ENCODE measurements around the gene PRG2. TPM values are rescaled to one million over a fixed set of nuclear protein-coding genes. Genes with fewer than 3 reads are reported as not detected.

Gene PRG2
- total RNA-seq, 1 donor from 2014 or later: not detected

DNA sequence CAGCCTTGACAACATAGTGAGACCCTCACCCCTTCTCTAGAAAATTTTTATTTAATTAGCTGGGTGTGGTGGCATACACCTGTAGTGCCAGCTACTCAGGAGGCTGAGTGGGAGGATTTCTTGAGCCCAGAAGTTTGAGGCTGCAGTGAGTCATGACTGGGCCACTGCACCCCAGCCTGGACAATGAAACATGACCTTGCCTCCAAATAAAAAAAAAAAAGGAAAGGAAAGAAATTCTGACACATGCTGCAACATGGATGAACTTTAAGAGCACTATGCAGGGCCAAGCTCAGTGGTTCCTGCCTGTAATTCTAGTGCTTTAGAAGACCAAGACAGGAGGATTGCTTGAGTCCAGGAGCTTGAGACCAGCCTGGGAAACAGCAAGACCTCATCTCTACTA is 27.7 kb upstream of the PRG2 start:
- H3K4me1 ChIP-seq: peaks cover 22% of the 10 kb centered on the region
- H3K9me3 ChIP-seq: no peaks in the 10 kb centered on the region
- no peak overlapping the region for H3K27ac ChIP-seq
- intact Hi-C loops (cut with DNase I): no loop called here
- H3K27me3 ChIP-seq (ENCODE audit: low read depth): no peaks in the 10 kb centered on the region
- H3K36me3 ChIP-seq: peaks cover 97% of the 10 kb centered on the region
- H3K4me3 ChIP-seq: no peak overlapping the region
- no peak for ATAC-seq
- TF ChIP-seq, protein P1, sequence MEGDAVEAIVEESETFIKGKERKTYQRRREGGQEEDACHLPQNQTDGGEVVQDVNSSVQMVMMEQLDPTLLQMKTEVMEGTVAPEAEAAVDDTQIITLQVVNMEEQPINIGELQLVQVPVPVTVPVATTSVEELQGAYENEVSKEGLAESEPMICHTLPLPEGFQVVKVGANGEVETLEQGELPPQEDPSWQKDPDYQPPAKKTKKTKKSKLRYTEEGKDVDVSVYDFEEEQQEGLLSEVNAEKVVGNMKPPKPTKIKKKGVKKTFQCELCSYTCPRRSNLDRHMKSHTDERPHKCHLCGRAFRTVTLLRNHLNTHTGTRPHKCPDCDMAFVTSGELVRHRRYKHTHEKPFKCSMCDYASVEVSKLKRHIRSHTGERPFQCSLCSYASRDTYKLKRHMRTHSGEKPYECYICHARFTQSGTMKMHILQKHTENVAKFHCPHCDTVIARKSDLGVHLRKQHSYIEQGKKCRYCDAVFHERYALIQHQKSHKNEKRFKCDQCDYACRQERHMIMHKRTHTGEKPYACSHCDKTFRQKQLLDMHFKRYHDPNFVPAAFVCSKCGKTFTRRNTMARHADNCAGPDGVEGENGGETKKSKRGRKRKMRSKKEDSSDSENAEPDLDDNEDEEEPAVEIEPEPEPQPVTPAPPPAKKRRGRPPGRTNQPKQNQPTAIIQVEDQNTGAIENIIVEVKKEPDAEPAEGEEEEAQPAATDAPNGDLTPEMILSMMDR (IDR thresholded peaks at IDR 0.05): no peak
- DNase-seq: no peak

DNA sequence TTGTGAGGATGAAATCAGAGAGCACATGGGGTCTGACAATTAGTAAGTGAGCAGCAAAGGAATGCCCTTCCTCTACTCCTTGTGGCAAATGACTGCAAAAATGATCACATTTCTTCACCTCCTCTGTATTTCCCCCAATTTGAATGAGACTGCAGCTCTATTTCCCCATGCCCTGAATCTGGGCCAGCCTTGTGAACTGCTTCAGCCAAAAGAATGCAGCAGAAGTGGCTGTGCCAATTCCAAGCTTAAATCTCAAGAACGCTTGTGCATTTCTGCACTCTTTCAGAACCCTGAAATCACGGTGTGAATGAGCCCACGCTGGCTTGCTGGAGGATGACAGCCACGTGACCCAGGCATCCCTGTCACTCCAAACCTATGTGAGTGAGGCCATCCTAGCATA is 26.6 kb upstream of the PRG2 start:
- Histone ChIP-seq H3K9me3 (no peaks in the 10 kb centered on the region), H3K4me3 (no peak overlapping the region), H3K27ac (no peak overlapping the region), H3K27me3 (ENCODE audit: low read depth) (no peaks in the 10 kb centered on the region), H3K36me3 (peaks cover 97% of the 10 kb centered on the region), H3K4me1 (peaks cover 18% of the 10 kb centered on the region)
- DNase-seq: no peak
- TF ChIP-seq, protein P1 (IDR thresholded peaks at IDR 0.05): no peak
- ATAC-seq: peak; percentile 50 to 72
- intact Hi-C loops (cut with DNase I): no loop called here

DNA sequence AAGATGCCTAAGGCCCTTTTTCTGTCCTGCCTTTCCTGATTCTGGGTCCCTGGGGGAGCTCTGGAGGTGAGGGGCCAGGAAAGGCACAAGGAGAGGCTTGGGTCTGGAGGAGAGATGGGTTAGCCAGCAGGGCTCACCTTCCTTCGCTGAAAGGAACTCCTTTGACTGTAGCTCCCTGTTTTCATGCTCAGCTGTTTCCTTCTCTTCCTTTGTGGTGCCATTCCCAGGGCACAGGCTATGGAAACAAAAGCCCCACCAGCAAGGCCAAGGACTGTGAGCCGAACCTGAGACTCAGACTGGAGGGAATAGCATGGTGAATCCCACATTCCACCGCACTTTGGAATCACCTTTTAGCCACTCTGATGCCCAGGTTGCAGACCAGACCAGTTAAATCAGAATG is 26.0 kb upstream of the PRG2 start:
- no peak for ATAC-seq
- no peak overlapping the region for H3K4me3 ChIP-seq
- H3K4me1 ChIP-seq: peaks cover 18% of the 10 kb centered on the region
- no peak overlapping the region for H3K27ac ChIP-seq
- no peaks in the 10 kb centered on the region for H3K27me3 ChIP-seq (ENCODE audit: low read depth)
- H3K9me3 ChIP-seq: no peaks in the 10 kb centered on the region
- TF ChIP-seq, protein P1 (IDR thresholded peaks at IDR 0.05): no peak
- H3K36me3 ChIP-seq: peaks cover 100% of the 10 kb centered on the region
- intact Hi-C loops (cut with DNase I): no loop called here
- DNase-seq: no peak

DNA sequence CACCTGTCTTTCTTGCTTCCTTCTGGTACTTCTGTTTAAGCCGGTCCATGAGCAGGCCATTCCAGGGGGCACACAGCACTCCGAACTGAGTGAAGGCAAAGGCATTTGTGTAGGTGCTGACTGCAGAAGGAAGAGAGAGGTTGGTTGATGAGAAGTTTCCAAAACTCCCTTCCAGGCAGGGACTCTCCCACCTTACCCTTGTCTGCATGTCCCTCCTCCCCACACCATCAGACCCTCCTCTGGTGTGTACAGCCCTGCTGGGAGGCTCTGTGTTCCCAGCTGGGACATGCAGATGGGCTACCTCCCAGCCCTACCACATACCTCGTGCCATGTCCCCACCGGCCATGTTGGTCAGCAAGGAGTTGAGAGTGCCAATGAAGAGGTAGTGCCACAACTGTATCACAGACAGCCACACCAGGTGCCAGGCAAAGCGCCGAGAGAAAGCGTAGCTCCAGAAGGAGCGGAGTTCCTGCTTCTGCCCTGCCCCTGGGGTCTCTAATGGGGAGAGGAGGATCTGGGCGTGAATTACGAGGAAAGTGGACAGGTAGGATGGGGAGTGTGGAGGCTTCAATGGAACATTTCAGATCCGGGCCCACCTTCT is 24.3 kb upstream of the PRG2 start:
- TF ChIP-seq, protein P1 (IDR thresholded peaks at IDR 0.05): no peak
- Histone ChIP-seq H3K27me3 (ENCODE audit: low read depth) (no peaks in the 10 kb centered on the region), H3K4me3 (no peak overlapping the region), H3K9me3 (no peaks in the 10 kb centered on the region), H3K36me3 (peaks cover 100% of the 10 kb centered on the region), H3K4me1 (peaks cover 18% of the 10 kb centered on the region), H3K27ac (no peak overlapping the region)
- ATAC-seq (no peak), DNase-seq (no peak)
- intact Hi-C loops (cut with DNase I): no loop called here

DNA sequence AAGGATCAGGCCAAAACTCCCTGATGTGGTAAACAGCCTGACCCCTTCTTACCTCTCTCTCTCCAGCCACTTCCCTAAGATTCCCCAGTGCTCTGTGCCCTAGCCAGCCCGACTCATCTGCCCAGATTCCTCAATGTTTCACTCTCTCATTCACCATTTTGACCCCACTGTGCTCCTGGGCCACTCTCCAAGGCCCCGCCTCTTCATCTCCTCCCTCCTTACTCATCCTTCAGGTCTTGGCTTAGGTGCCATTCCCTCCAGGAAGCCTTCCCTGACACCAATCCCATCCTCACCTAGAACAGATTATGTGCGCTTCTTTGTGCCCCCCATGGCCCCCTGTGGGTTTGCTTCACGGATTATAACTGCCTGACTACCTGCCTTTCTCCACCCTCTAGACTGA is 23.2 kb upstream of the PRG2 start:
- DNase-seq (no peak), ATAC-seq (no peak)
- H3K36me3 ChIP-seq: peaks cover 100% of the 10 kb centered on the region
- intact Hi-C loops (cut with DNase I): no loop called here
- H3K4me1 ChIP-seq: peaks cover 18% of the 10 kb centered on the region
- H3K9me3 ChIP-seq: no peaks in the 10 kb centered on the region
- TF ChIP-seq, protein P1 (IDR thresholded peaks at IDR 0.05): no peak
- H3K27ac ChIP-seq: no peak overlapping the region
- no peaks in the 10 kb centered on the region for H3K27me3 ChIP-seq (ENCODE audit: low read depth)
- no peak overlapping the region for H3K4me3 ChIP-seq
